Ovary (tissue), 3 donors: ENCODE results near the gene C9orf50.

Experiments
- EP300 ChIP-seq: sonication (generic); formaldehyde crosslinking; IDR thresholded peaks from one replicate; pipeline ENCODE4 v1.6.1; 2017; ENCODE audit warnings: antibody characterized with exemption
- POLR2A ChIP-seq: fragments of 450-650 bp; IDR thresholded peaks from one replicate; pipeline ENCODE4 v1.6.1; 2017; ENCODE audit warnings: antibody characterized with exemption, mild to moderate bottlenecking, moderate library complexity
- TF ChIP-seq, protein P1 (sequence below), 3 donors: fragments of 450-650 bp in 2 of 3; fragments of 200-600 bp in 1 of 3; IDR thresholded peaks; one replicate each; pipeline versions ENCODE4 v1.5.1 to v1.8.0; 2016 to 2022; ENCODE audit warnings: antibody characterized with exemption in 3 of 3, mild to moderate bottlenecking in 1 of 3
- donor health status: DM: no; HTN: no; CAD: no.

DNA sequence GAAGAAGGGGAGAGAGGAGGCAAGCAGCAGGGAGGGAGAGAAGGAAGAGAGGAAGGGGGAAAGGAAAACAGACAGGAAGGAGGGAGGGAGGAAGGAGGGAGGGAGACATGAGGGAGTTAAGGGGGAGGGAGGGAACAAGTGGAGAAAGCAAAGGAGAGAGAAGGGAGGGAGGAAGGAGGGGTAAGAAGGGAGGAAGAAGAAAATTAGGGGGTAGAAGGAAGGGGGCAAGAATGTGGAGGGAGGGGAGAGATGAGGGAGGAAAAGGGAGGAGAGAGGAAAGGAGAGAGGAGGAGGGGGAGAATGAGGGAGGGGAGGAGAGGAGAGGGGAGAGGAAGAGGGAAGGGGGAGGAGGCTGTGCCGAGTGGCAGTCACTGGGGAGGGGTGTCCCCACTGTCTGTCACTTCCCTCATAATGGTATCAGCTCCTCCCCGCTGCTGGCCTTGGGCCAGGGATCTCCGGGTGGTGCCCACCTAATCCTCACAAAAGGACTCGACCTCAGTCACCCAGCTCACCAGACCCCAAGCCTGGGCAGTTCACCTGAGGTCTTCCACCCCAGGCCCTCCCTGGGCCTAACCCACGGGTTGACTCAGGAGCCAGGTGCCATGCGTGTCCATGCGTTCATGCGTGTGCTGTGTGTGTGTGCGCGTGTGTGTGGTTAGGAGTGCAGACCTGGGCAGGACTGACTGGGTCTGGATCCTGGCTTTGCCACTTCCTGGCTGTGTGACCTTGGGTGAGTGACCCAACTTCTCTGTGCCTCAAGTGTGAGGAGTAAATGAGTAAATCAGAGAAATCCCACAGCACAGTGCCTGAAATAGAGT, 18.1 kb downstream of the C9orf50 start:
- TF ChIP-seq POLR2A (no peak), EP300 (no peak)
- TF ChIP-seq, protein P1, sequence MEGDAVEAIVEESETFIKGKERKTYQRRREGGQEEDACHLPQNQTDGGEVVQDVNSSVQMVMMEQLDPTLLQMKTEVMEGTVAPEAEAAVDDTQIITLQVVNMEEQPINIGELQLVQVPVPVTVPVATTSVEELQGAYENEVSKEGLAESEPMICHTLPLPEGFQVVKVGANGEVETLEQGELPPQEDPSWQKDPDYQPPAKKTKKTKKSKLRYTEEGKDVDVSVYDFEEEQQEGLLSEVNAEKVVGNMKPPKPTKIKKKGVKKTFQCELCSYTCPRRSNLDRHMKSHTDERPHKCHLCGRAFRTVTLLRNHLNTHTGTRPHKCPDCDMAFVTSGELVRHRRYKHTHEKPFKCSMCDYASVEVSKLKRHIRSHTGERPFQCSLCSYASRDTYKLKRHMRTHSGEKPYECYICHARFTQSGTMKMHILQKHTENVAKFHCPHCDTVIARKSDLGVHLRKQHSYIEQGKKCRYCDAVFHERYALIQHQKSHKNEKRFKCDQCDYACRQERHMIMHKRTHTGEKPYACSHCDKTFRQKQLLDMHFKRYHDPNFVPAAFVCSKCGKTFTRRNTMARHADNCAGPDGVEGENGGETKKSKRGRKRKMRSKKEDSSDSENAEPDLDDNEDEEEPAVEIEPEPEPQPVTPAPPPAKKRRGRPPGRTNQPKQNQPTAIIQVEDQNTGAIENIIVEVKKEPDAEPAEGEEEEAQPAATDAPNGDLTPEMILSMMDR (IDR thresholded peaks at IDR 0.05) = no peak
